Left lung (tissue), 10 donors: ENCODE data around the gene PRKCA. TPM values are rescaled to one million over a fixed set of nuclear protein-coding genes. Genes with fewer than 3 reads are reported as not detected.

Experiments used
- ATAC-seq: fragments of 200-7000 bp; cut with Tn5 transposase; one replicate; pipeline ENCODE4 v1.9.1; 2020; ENCODE audit warnings: moderate library complexity
- DNase-seq, 4 donors: peaks; one replicate each; pipeline ENCODE4 v3.0.0-alpha.2; 2013 to 2020
- H3K27ac ChIP-seq, 2 donors: fragments of 200-600 bp; sonication (generic) in 1 of 2; one replicate each; pipeline versions ENCODE4 v1.5.0 to v1.8.0; 2020 to 2021
- H3K27me3 ChIP-seq, 2 donors: fragments of 200-600 bp; sonication (generic) in 1 of 2; one replicate each; pipeline versions ENCODE4 v1.5.0 to v1.8.0; 2020 to 2021
- H3K36me3 ChIP-seq, 2 donors: fragments of 200-600 bp; sonication (generic) in 1 of 2; one replicate each; pipeline versions ENCODE4 v1.5.0 to v1.8.0; 2020 to 2021
- H3K4me1 ChIP-seq, 2 donors: fragments of 200-600 bp; one replicate each; pipeline ENCODE4 v1.8.0; 2021
- H3K4me3 ChIP-seq, 2 donors: fragments of 200-600 bp; sonication (generic) in 1 of 2; one replicate each; pipeline versions ENCODE4 v1.5.0 to v1.8.0; 2020 to 2021; ENCODE audit warnings: mild to moderate bottlenecking in 1 of 2
- H3K9me3 ChIP-seq, 2 donors: fragments of 200-600 bp; sonication (generic) in 1 of 2; one replicate each; pipeline versions ENCODE4 v1.5.0 to v1.8.0; 2020 to 2021
- CTCF ChIP-seq, 2 donors: fragments of 200-600 bp; sonication (generic) in 1 of 2; IDR thresholded peaks; one replicate each; pipeline versions ENCODE4 v1.5.0 to v1.8.0; 2021; ENCODE audit warnings: antibody characterized with exemption in 2 of 2
- intact Hi-C, 2 donors: fragments of 100-400 bp; cut with DNase I; formaldehyde crosslinking; loops; one replicate each; pipeline versions ENCODE4 v1.11.2 to v1.14.2; 2022
- polyA plus RNA-seq, 6 donors: library from polyadenylated mRNA; unstranded; fragments of 120-200 nt; gene quantifications; one replicate each; pipeline ENCODE4 v1.2.1, GENCODE V29; 2013; ENCODE audit not compliant: insufficient read length in 6 of 6
- total RNA-seq, 2 donors: library from RNA; stranded (reverse); fragmentation: NEBNext Ultra II Directional; extraction: Animal tissue kit (Norgen Biotek cat#: 25700); gene quantifications; one replicate each; pipeline ENCODE4 v1.2.1, GENCODE V29; 2021
- donor health status: DM: no; HTN: yes; CAD: no.
- donor health status: DM: no; HTN: no; CAD: no.

The PRKCA gene
- total and polyA plus RNA-seq, 8 donors: 16.4 to 30.4 (median 17.5) TPM

GRCh38 chr17:66595893-66596292 is 293.5 kb downstream of the PRKCA start:
- H3K4me1 ChIP-seq: no peaks in the 10 kb centered on the region
- H3K9me3 ChIP-seq: no peaks in the 10 kb centered on the region
- no peak overlapping the region for H3K27ac ChIP-seq
- H3K27me3 ChIP-seq: no peaks in the 10 kb centered on the region
- H3K4me3 ChIP-seq: no peak overlapping the region
- DNase-seq (no peak), ATAC-seq (no peak)
- no peaks in the 10 kb centered on the region for H3K36me3 ChIP-seq
- TF ChIP-seq CTCF (IDR thresholded peaks at IDR 0.05): no peak
- intact Hi-C loops: no loop called here

- Histone ChIP-seq H3K4me3 (no peak overlapping the region), H3K36me3 (no peaks in the 10 kb centered on the region), H3K27ac (no peak overlapping the region), H3K27me3 (no peaks in the 10 kb centered on the region), H3K4me1 (no peaks in the 10 kb centered on the region), H3K9me3 (no peaks in the 10 kb centered on the region)
- TF ChIP-seq CTCF (IDR thresholded peaks at IDR 0.05): no peak
- intact Hi-C loops: no loop called here
- DNase-seq (no peak), ATAC-seq (no peak)
Measured at GRCh38 chr17:66602659-66603384, 300.4 kb downstream of the PRKCA start.

GRCh38 chr17:66604376-66604775 is 302.0 kb downstream of the PRKCA start:
- intact Hi-C loops: no loop called here
- DNase-seq: no peak
- Histone ChIP-seq H3K4me1 (no peaks in the 10 kb centered on the region), H3K9me3 (no peaks in the 10 kb centered on the region), H3K27me3 (no peaks in the 10 kb centered on the region), H3K36me3 (no peaks in the 10 kb centered on the region), H3K4me3 (no peak overlapping the region), H3K27ac (no peak overlapping the region)
- no peak for TF ChIP-seq CTCF (IDR thresholded peaks at IDR 0.05)
- ATAC-seq: no peak

GRCh38 chr17:66605541-66605940 is 303.1 kb downstream of the PRKCA start:
- intact Hi-C loops: no loop called here
- Histone ChIP-seq H3K27ac (no peak overlapping the region), H3K36me3 (no peaks in the 10 kb centered on the region), H3K4me3 (no peak overlapping the region), H3K27me3 (no peaks in the 10 kb centered on the region), H3K4me1 (no peaks in the 10 kb centered on the region), H3K9me3 (peaks cover 0 to 6% of the 10 kb centered on the region in 2 donors)
- ATAC-seq (no peak), DNase-seq (peak in 1 of 4 donors; percentile 36)
- TF ChIP-seq CTCF (IDR thresholded peaks at IDR 0.05): no peak

GRCh38 chr17:66610361-66611133 is 308.1 kb downstream of the PRKCA start:
- no peaks in the 10 kb centered on the region for H3K27me3 ChIP-seq
- intact Hi-C loops: no loop called here
- DNase-seq: no peak
- H3K4me1 ChIP-seq: peaks cover 0 to 7% of the 10 kb centered on the region in 2 donors
- H3K4me3 ChIP-seq: no peak overlapping the region
- no peak for TF ChIP-seq CTCF (IDR thresholded peaks at IDR 0.05)
- no peaks in the 10 kb centered on the region for H3K36me3 ChIP-seq
- no peak overlapping the region for H3K27ac ChIP-seq
- peaks cover 0 to 13% of the 10 kb centered on the region in 2 donors for H3K9me3 ChIP-seq
- ATAC-seq: no peak
